ENCODE measurements around the gene MST1R. TPM values are rescaled to one million over a fixed set of nuclear protein-coding genes. Genes with fewer than 3 reads are reported as not detected.

MST1R gene
- total RNA-seq: not detected

DNA sequence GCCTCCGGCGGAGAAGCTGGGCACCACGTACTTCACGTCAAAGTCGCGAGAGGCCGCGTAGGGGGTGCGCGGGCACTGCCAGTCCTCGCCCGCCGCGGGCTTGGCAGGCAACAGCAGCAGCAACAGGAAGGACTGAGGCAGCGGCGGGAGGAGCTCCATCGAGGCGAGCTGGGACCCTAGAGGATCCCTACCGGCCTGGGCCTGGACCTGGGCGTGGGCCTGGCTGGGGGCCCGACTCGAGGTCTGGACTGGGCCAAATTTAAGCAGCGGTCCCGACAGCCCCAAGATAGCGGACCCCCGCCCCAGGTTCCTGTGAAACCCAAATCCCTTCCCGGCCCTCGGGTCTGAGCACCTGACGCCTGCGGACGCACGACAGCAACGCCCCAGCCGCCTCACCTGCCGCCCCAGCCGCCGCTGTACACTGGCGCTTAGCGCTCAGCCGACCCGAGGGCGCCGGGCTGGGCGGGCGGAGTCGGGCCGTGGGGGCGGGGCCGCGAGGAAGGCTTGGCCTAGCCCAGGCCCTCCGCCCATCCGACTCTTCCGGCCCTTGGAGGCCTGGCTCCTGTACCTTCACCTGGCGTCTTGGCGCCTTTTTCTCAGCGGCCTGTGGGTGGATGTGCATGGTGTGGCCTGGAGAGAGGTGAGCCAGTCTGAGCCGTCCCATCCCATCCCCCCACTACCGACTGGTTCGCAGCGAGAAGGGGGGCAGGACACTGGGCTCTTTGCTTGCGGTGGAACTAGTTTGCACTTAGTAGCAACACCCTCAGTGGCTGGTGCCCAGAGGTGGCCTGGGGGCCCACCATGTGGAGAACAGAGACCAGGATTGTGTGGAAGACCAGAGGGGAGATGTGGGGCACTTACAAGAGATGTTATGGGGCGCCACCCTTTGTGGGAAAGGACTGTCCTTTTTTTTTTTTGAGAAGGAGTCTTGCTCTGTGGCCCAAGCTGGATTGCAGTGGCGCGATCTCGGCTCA is at the start of gene MST1R:
TSS of gene MST1R (minus strand) at position 423 of the 974 bp plus-strand sequence. CDS start at position 159, 264 bp downstream.
- H3K36me3 ChIP-seq: peaks cover 0 to under 1% of the 10 kb centered on the region in 2 donors
- DNase-seq (ENCODE audit: low spot score in 2 of 2): peak; percentile 17 to 69
- H3K4me3 ChIP-seq: peak within 1 kb of the TSS; percentile 11 to 45
- H3K27me3 ChIP-seq: no peaks in the 10 kb centered on the region
- intact Hi-C loops (cut with DNase I): no loop called here
- TF ChIP-seq, protein P1, sequence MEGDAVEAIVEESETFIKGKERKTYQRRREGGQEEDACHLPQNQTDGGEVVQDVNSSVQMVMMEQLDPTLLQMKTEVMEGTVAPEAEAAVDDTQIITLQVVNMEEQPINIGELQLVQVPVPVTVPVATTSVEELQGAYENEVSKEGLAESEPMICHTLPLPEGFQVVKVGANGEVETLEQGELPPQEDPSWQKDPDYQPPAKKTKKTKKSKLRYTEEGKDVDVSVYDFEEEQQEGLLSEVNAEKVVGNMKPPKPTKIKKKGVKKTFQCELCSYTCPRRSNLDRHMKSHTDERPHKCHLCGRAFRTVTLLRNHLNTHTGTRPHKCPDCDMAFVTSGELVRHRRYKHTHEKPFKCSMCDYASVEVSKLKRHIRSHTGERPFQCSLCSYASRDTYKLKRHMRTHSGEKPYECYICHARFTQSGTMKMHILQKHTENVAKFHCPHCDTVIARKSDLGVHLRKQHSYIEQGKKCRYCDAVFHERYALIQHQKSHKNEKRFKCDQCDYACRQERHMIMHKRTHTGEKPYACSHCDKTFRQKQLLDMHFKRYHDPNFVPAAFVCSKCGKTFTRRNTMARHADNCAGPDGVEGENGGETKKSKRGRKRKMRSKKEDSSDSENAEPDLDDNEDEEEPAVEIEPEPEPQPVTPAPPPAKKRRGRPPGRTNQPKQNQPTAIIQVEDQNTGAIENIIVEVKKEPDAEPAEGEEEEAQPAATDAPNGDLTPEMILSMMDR (IDR thresholded peaks at IDR 0.05): no peak
- no peak within 1 kb of the TSS for H3K27ac ChIP-seq
- H3K9me3 ChIP-seq: no peaks in the 10 kb centered on the region
- peaks cover 0 to 25% of the 10 kb centered on the region in 2 donors for H3K4me1 ChIP-seq

GRCh38 chr3:49952924-49953323 is 49.3 kb upstream of the MST1R start:
- Histone ChIP-seq H3K27ac (no peak overlapping the region), H3K9me3 (no peaks in the 10 kb centered on the region), H3K4me1 (peaks cover 8 to 13% of the 10 kb centered on the region in 2 donors), H3K27me3 (no peaks in the 10 kb centered on the region), H3K4me3 (no peak overlapping the region), H3K36me3 (no peaks in the 10 kb centered on the region)
- DNase-seq (ENCODE audit: low spot score in 2 of 2): no peak
- TF ChIP-seq, protein P1 (IDR thresholded peaks at IDR 0.05): no peak
- intact Hi-C loops (cut with DNase I): no loop called here

DNA sequence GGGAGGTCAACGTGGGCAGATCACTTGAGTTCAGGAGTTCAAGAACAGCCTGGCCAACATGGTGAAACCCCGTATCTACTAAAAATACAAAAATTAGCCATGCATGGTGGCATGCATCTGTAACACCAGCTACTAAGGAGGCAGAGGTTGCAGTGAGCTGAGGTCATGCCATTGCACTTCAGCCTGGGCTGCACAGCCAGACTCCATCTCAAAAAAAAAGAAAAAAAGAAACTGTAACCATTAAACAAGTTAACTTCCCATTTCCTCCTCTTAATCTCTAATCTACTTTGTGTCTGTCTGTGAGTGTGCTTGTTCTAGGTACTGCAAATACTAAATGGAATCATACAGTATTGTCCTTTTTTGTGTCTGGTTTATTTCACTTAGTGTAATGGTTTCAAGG is 39.0 kb upstream of the MST1R start:
- H3K27ac ChIP-seq: no peak overlapping the region
- DNase-seq (ENCODE audit: low spot score in 2 of 2): no peak
- H3K36me3 ChIP-seq: no peaks in the 10 kb centered on the region
- TF ChIP-seq, protein P1 (IDR thresholded peaks at IDR 0.05): no peak
- intact Hi-C loops (cut with DNase I): no loop called here
- H3K4me1 ChIP-seq: peaks cover 3 to 6% of the 10 kb centered on the region in 2 donors
- H3K4me3 ChIP-seq: no peak overlapping the region
- H3K27me3 ChIP-seq: no peaks in the 10 kb centered on the region
- no peaks in the 10 kb centered on the region for H3K9me3 ChIP-seq

DNA sequence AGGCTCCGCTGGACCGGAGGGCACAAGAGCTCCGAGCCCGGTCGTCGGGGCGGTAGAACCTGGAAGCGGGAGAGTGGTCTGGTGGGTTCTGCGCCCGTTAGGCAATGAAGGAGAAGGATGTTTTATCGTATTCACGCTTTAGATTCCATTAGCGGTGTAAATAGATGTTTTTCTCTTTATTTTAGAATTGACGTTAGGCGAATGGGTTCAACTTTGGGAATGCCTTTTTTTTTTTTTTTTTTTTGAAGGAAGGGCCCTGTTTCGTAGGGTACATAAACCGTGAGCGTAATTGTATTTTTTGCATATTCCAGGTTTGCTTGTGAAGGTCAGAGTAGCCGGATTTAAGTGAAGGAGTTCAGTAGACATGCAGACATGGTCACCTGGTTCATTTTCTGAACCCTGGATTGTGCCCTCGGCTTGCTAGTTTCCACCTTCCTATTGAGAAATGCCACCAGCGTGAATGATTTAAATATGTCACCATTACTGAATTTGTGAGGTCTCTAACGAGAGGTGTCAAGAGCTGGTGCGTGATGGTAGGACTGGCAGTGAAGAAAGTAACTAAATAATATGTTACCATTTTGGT is 37.1 kb upstream of the MST1R start:
- Histone ChIP-seq H3K4me1 (peaks cover 3 to 6% of the 10 kb centered on the region in 2 donors), H3K9me3 (no peaks in the 10 kb centered on the region), H3K36me3 (no peaks in the 10 kb centered on the region), H3K4me3 (peak overlapping the region; percentile 74 to 86), H3K27ac (peak overlapping the region; percentile 90 to 97), H3K27me3 (no peaks in the 10 kb centered on the region)
- TF ChIP-seq, protein P1 (IDR thresholded peaks at IDR 0.05): no peak
- no peak for DNase-seq (ENCODE audit: low spot score in 2 of 2)
- intact Hi-C loops (cut with DNase I): loop anchor here (1.0 to 2.0 kb wide), 2 partner anchors 11 to 84 kb away; partner anchors contain the start of genes MON1A and TRAIP

DNA sequence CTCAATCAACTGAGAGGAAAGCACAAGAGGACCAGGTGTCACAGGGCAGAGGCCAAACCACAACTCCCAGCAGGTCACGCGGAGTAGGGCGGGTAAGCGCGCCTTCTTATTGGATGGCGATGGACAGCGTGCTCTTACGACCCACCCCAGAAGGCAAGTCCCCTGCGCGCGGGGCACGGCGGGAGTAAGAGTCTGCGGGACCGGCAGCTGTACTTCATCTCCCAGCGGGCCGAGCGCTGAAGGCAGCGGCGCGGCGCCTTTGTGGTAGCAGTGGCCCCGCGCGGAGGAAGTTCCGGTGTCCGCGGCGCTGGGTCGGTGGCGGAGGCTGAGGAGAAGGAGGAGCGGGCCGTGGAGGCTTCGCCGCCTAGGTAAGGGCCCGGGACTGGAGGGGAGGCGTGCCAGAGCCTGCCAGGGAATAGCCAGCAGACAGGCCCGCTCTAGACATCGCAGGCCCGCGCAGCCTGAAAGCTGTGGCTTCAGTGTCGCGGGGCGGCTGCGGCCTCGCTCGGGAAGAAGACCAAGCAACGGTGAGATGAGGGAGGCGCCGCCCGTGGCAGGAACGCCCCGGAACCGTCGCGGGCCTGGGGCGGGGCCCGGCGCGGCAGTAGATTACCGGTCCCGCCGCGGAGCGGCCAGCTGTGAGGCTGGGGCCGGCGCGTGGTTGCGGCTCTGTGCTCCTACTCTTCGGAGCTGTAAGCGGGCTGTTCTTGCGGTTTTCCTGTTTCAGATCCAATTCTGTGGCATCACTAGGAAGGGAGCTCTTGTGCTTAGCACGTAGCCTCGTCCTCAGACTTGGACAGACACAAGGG is 36.4 kb upstream of the MST1R start, which contains the start of gene RBM6:
TSS of gene RBM6 (plus strand) at position 293 of the 809 bp plus-strand sequence. CDS start 22,492 bp downstream, outside the sequence.
- Histone ChIP-seq H3K27ac (peak within 1 kb of the TSS; percentile 90 to 97), H3K4me1 (peaks cover 3 to 6% of the 10 kb centered on the region in 2 donors), H3K36me3 (no peaks in the 10 kb centered on the region), H3K4me3 (peak within 1 kb of the TSS; percentile 74 to 86), H3K27me3 (no peaks in the 10 kb centered on the region), H3K9me3 (no peaks in the 10 kb centered on the region)
- TF ChIP-seq, protein P1 (IDR thresholded peaks at IDR 0.05): no peak
- DNase-seq (ENCODE audit: low spot score in 2 of 2): peak; percentile 94 to 99
- intact Hi-C loops (cut with DNase I): loop anchor here (1.0 to 2.0 kb wide), 2 partner anchors 11 to 83 kb away; partner anchors contain the start of genes MON1A and TRAIP
